Measurements from ENCODE around the gene DCLK3.

The DCLK3 gene

GRCh38 chr3:36761779-36762178 lies 2.6 kb downstream of the DCLK3 start:
- Histone ChIP-seq H3K4me1 (ENCODE audit: insufficient read depth, low read length) (peaks cover 7% of the 10 kb centered on the region), H3K27me3 (ENCODE audit: insufficient read depth, low read length) (peaks cover 50% of the 10 kb centered on the region), H3K9ac (ENCODE audit: low read depth, low read length) (no peak overlapping the region), H3K9me3 (ENCODE audit: insufficient read depth, low read depth, low read length) (no peaks in the 10 kb centered on the region), H3K4me3 (ENCODE audit: low read length) (no peak overlapping the region), H3K27ac (ENCODE audit: low read length) (no peak overlapping the region), H3K36me3 (ENCODE audit: insufficient read depth, low read depth, low read length) (no peaks in the 10 kb centered on the region)

- H3K27ac ChIP-seq (ENCODE audit: low read length): no peak overlapping the region
- no peak overlapping the region for H3K4me3 ChIP-seq (ENCODE audit: low read length)
- H3K36me3 ChIP-seq (ENCODE audit: insufficient read depth, low read depth, low read length): no peaks in the 10 kb centered on the region
- no peaks in the 10 kb centered on the region for H3K9me3 ChIP-seq (ENCODE audit: insufficient read depth, low read depth, low read length)
- H3K9ac ChIP-seq (ENCODE audit: low read depth, low read length): no peak overlapping the region
- peaks cover 5% of the 10 kb centered on the region; the same call in 1 of the 2 replicates for H3K4me1 ChIP-seq (ENCODE audit: insufficient read depth, low read length)
- no peaks in the 10 kb centered on the region for H3K27me3 ChIP-seq (ENCODE audit: insufficient read depth, low read length)
Observed at GRCh38 chr3:36756269-36756668, 8.1 kb downstream of the DCLK3 start.

- H3K27ac ChIP-seq (ENCODE audit: low read length): no peak overlapping the region
- no peak overlapping the region for H3K9ac ChIP-seq (ENCODE audit: low read depth, low read length)
- peaks cover 5% of the 10 kb centered on the region; the same call in 1 of the 2 replicates for H3K4me1 ChIP-seq (ENCODE audit: insufficient read depth, low read length)
- H3K9me3 ChIP-seq (ENCODE audit: insufficient read depth, low read depth, low read length): no peaks in the 10 kb centered on the region
- H3K27me3 ChIP-seq (ENCODE audit: insufficient read depth, low read length): no peaks in the 10 kb centered on the region
- no peaks in the 10 kb centered on the region for H3K36me3 ChIP-seq (ENCODE audit: insufficient read depth, low read depth, low read length)
- H3K4me3 ChIP-seq (ENCODE audit: low read length): no peak overlapping the region
Observed at GRCh38 chr3:36751326-36751725, 13.0 kb downstream of the DCLK3 start.

GRCh38 chr3:36750737-36751136 lies 13.6 kb downstream of the DCLK3 start:
- Histone ChIP-seq H3K4me3 (ENCODE audit: low read length) (no peak overlapping the region), H3K36me3 (ENCODE audit: insufficient read depth, low read depth, low read length) (no peaks in the 10 kb centered on the region), H3K4me1 (ENCODE audit: insufficient read depth, low read length) (peaks cover 5% of the 10 kb centered on the region; the same call in 1 of the 2 replicates), H3K27ac (ENCODE audit: low read length) (no peak overlapping the region), H3K9ac (ENCODE audit: low read depth, low read length) (no peak overlapping the region), H3K9me3 (ENCODE audit: insufficient read depth, low read depth, low read length) (no peaks in the 10 kb centered on the region), H3K27me3 (ENCODE audit: insufficient read depth, low read length) (no peaks in the 10 kb centered on the region)

- no peaks in the 10 kb centered on the region for H3K9me3 ChIP-seq (ENCODE audit: insufficient read depth, low read depth, low read length)
- H3K27ac ChIP-seq (ENCODE audit: low read length): no peak overlapping the region
- H3K9ac ChIP-seq (ENCODE audit: low read depth, low read length): no peak overlapping the region
- H3K27me3 ChIP-seq (ENCODE audit: insufficient read depth, low read length): no peaks in the 10 kb centered on the region
- no peaks in the 10 kb centered on the region for H3K4me1 ChIP-seq (ENCODE audit: insufficient read depth, low read length)
- no peak overlapping the region for H3K4me3 ChIP-seq (ENCODE audit: low read length)
- no peaks in the 10 kb centered on the region for H3K36me3 ChIP-seq (ENCODE audit: insufficient read depth, low read depth, low read length)
Observed at GRCh38 chr3:36744763-36745162, 19.6 kb downstream of the DCLK3 start.

- H3K27me3 ChIP-seq (ENCODE audit: insufficient read depth, low read length): no peaks in the 10 kb centered on the region
- H3K27ac ChIP-seq (ENCODE audit: low read length): no peak overlapping the region
- no peaks in the 10 kb centered on the region for H3K4me1 ChIP-seq (ENCODE audit: insufficient read depth, low read length)
- H3K9me3 ChIP-seq (ENCODE audit: insufficient read depth, low read depth, low read length): no peaks in the 10 kb centered on the region
- no peak overlapping the region for H3K4me3 ChIP-seq (ENCODE audit: low read length)
- H3K36me3 ChIP-seq (ENCODE audit: insufficient read depth, low read depth, low read length): no peaks in the 10 kb centered on the region
- H3K9ac ChIP-seq (ENCODE audit: low read depth, low read length): no peak overlapping the region
Observed at GRCh38 chr3:36743826-36744225, 20.5 kb downstream of the DCLK3 start.

GRCh38 chr3:36741285-36741684 lies 23.1 kb downstream of the DCLK3 start:
- Histone ChIP-seq H3K27ac (ENCODE audit: low read length) (no peak overlapping the region), H3K9me3 (ENCODE audit: insufficient read depth, low read depth, low read length) (no peaks in the 10 kb centered on the region), H3K4me3 (ENCODE audit: low read length) (no peak overlapping the region), H3K27me3 (ENCODE audit: insufficient read depth, low read length) (no peaks in the 10 kb centered on the region), H3K9ac (ENCODE audit: low read depth, low read length) (no peak overlapping the region), H3K4me1 (ENCODE audit: insufficient read depth, low read length) (no peaks in the 10 kb centered on the region), H3K36me3 (ENCODE audit: insufficient read depth, low read depth, low read length) (no peaks in the 10 kb centered on the region)

GRCh38 chr3:36740787-36741186 lies 23.6 kb downstream of the DCLK3 start:
- H3K27ac ChIP-seq (ENCODE audit: low read length): no peak overlapping the region
- no peaks in the 10 kb centered on the region for H3K4me1 ChIP-seq (ENCODE audit: insufficient read depth, low read length)
- H3K9me3 ChIP-seq (ENCODE audit: insufficient read depth, low read depth, low read length): no peaks in the 10 kb centered on the region
- no peak overlapping the region for H3K4me3 ChIP-seq (ENCODE audit: low read length)
- no peak overlapping the region for H3K9ac ChIP-seq (ENCODE audit: low read depth, low read length)
- no peaks in the 10 kb centered on the region for H3K27me3 ChIP-seq (ENCODE audit: insufficient read depth, low read length)
- H3K36me3 ChIP-seq (ENCODE audit: insufficient read depth, low read depth, low read length): no peaks in the 10 kb centered on the region

GRCh38 chr3:36738702-36739101 lies 25.7 kb downstream of the DCLK3 start:
- no peak overlapping the region for H3K4me3 ChIP-seq (ENCODE audit: low read length)
- no peaks in the 10 kb centered on the region for H3K36me3 ChIP-seq (ENCODE audit: insufficient read depth, low read depth, low read length)
- H3K4me1 ChIP-seq (ENCODE audit: insufficient read depth, low read length): no peaks in the 10 kb centered on the region
- H3K9ac ChIP-seq (ENCODE audit: low read depth, low read length): no peak overlapping the region
- H3K27ac ChIP-seq (ENCODE audit: low read length): no peak overlapping the region
- H3K27me3 ChIP-seq (ENCODE audit: insufficient read depth, low read length): no peaks in the 10 kb centered on the region
- no peaks in the 10 kb centered on the region for H3K9me3 ChIP-seq (ENCODE audit: insufficient read depth, low read depth, low read length)

- no peaks in the 10 kb centered on the region for H3K9me3 ChIP-seq (ENCODE audit: insufficient read depth, low read depth, low read length)
- no peaks in the 10 kb centered on the region for H3K27me3 ChIP-seq (ENCODE audit: insufficient read depth, low read length)
- no peak overlapping the region for H3K4me3 ChIP-seq (ENCODE audit: low read length)
- H3K4me1 ChIP-seq (ENCODE audit: insufficient read depth, low read length): no peaks in the 10 kb centered on the region
- H3K9ac ChIP-seq (ENCODE audit: low read depth, low read length): no peak overlapping the region
- no peaks in the 10 kb centered on the region for H3K36me3 ChIP-seq (ENCODE audit: insufficient read depth, low read depth, low read length)
- no peak overlapping the region for H3K27ac ChIP-seq (ENCODE audit: low read length)
Observed at GRCh38 chr3:36736301-36736700, 28.1 kb downstream of the DCLK3 start.

GRCh38 chr3:36734742-36735141 lies 29.6 kb downstream of the DCLK3 start:
- Histone ChIP-seq H3K4me1 (ENCODE audit: insufficient read depth, low read length) (no peaks in the 10 kb centered on the region), H3K27me3 (ENCODE audit: insufficient read depth, low read length) (no peaks in the 10 kb centered on the region), H3K4me3 (ENCODE audit: low read length) (no peak overlapping the region), H3K36me3 (ENCODE audit: insufficient read depth, low read depth, low read length) (no peaks in the 10 kb centered on the region), H3K27ac (ENCODE audit: low read length) (no peak overlapping the region), H3K9me3 (ENCODE audit: insufficient read depth, low read depth, low read length) (no peaks in the 10 kb centered on the region), H3K9ac (ENCODE audit: low read depth, low read length) (no peak overlapping the region)

- H3K9ac ChIP-seq (ENCODE audit: low read depth, low read length): no peak overlapping the region
- H3K36me3 ChIP-seq (ENCODE audit: insufficient read depth, low read depth, low read length): no peaks in the 10 kb centered on the region
- H3K4me1 ChIP-seq (ENCODE audit: insufficient read depth, low read length): no peaks in the 10 kb centered on the region
- H3K27ac ChIP-seq (ENCODE audit: low read length): no peak overlapping the region
- H3K9me3 ChIP-seq (ENCODE audit: insufficient read depth, low read depth, low read length): no peaks in the 10 kb centered on the region
- no peaks in the 10 kb centered on the region for H3K27me3 ChIP-seq (ENCODE audit: insufficient read depth, low read length)
- H3K4me3 ChIP-seq (ENCODE audit: low read length): no peak overlapping the region
Observed at GRCh38 chr3:36733723-36734122, 30.6 kb downstream of the DCLK3 start.

Measured in iPS-20b (cell line).